Measurements from ENCODE around the gene STARD9.

- no peak for TF ChIP-seq RAD21 (IDR thresholded peaks at IDR 0.05; ENCODE audit: insufficient read depth, low read depth, low read length)
- TF ChIP-seq SUPT20H (IDR thresholded peaks at IDR 0.05; ENCODE audit: borderline replicate concordance, control insufficient read depth, low read depth, low read length) = no peak
- TF ChIP-seq PBX3 (IDR thresholded peaks at IDR 0.05; ENCODE audit: insufficient replicate concordance, low read depth, low read length) = no peak
- no peak for TF ChIP-seq CTCF (IDR thresholded peaks at IDR 0.05 in 2 of 3, conservative IDR thresholded peaks at IDR 0.05 in 1 of 3; ENCODE audit: control insufficient read depth in 2 of 3, extremely low read depth in 1 of 3, insufficient read depth in 1 of 3, low read depth in 3 of 3, low read length in 3 of 3)
- no peak for TF ChIP-seq USF2 (IDR thresholded peaks at IDR 0.05; ENCODE audit: borderline replicate concordance, low read depth, low read length)
- no peak for TF ChIP-seq JUND (IDR thresholded peaks at IDR 0.05; ENCODE audit: low read depth, low read length)
- no peak for TF ChIP-seq DPF2 (IDR thresholded peaks at IDR 0.05)
- TF ChIP-seq CREB1 (IDR thresholded peaks at IDR 0.05; ENCODE audit: low read depth) = no peak
- no peak for TF ChIP-seq YY1 (IDR thresholded peaks at IDR 0.05; ENCODE audit: low read depth, low read length)
Measured at GRCh38 chr15:42686281-42686680, 110.9 kb downstream of the STARD9 start.

Data from GM12878 (cell line).